Ovary (tissue), 9 donors: ENCODE data around the gene PPP1R37. TPM values are rescaled to one million over a fixed set of nuclear protein-coding genes. Genes with fewer than 3 reads are reported as not detected.

ENCODE experiments used
- DNase-seq, 5 donors: peaks; one replicate each; pipeline ENCODE4 v3.0.0-alpha.2; 2019 to 2020
- H3K27ac ChIP-seq, 2 donors: fragments of 200-600 bp; one replicate each; pipeline versions ENCODE4 v1.5.1 to v1.8.0; 2019 to 2022
- H3K27me3 ChIP-seq: fragments of 200-600 bp; one replicate; pipeline ENCODE4 v1.8.0; 2022
- H3K36me3 ChIP-seq: fragments of 200-600 bp; sonication (generic); one replicate; pipeline ENCODE4 v1.5.1; 2019
- H3K4me1 ChIP-seq: one replicate; pipeline ENCODE4 v1.8.1; 2013; ENCODE audit warnings: mild to moderate bottlenecking, moderate library complexity; ENCODE audit not compliant: insufficient read depth
- H3K4me3 ChIP-seq: fragments of 200-600 bp; sonication (generic); one replicate; pipeline ENCODE4 v1.5.1; 2017
- H3K9me3 ChIP-seq, 2 donors: fragments of 200-600 bp in 1 of 2; sonication (generic) in 1 of 2; one replicate each; pipeline versions ENCODE4 v1.5.1 to v1.8.1; 2013 to 2019; ENCODE audit warnings: mild to moderate bottlenecking in 1 of 2, moderate library complexity in 1 of 2
- CTCF ChIP-seq, 3 donors: fragments of 450-650 bp in 2 of 3; fragments of 200-600 bp in 1 of 3; IDR thresholded peaks; one replicate each; pipeline versions ENCODE4 v1.5.1 to v1.8.0; 2016 to 2022; ENCODE audit warnings: antibody characterized with exemption in 3 of 3, mild to moderate bottlenecking in 1 of 3
- EP300 ChIP-seq: sonication (generic); formaldehyde crosslinking; IDR thresholded peaks from one replicate; pipeline ENCODE4 v1.6.1; 2017; ENCODE audit warnings: antibody characterized with exemption
- POLR2A ChIP-seq: fragments of 450-650 bp; IDR thresholded peaks from one replicate; pipeline ENCODE4 v1.6.1; 2017; ENCODE audit warnings: antibody characterized with exemption, mild to moderate bottlenecking, moderate library complexity
- WGBS, 3 donors: extraction: QIAGEN DNeasy Blood & Tissue Kit in 1 of 3; methylation state at CpG; one replicate each; pipeline versions ENCODE4 v1.1.5 to v1.1.7; 2013 to 2017; 5-methylcytosine and 5-hydroxymethylcytosine counted together
- intact Hi-C, 4 donors: fragments of 100-400 bp; cut with DNase I; formaldehyde crosslinking; loops; one replicate each; pipeline versions ENCODE4 v1.11.0 to v1.15.1; 2022 to 2023
- polyA plus RNA-seq, 2 donors: library from polyadenylated mRNA; stranded (reverse); fragments of 200-250 nt in 1 of 2; fragments of 350-450 nt in 1 of 2; fragmentation: Illumina TruSeq in 1 of 2; extraction: RNeasy Lipid Tissue Mini Kit (QIAGEN cat#74804) in 1 of 2; gene quantifications; one replicate each; pipeline ENCODE4 v1.2.3, GENCODE V29; 2013 to 2014
- total RNA-seq, 7 donors: library from RNA; depleted of rRNA in 2 of 7; stranded (reverse); fragments of >200 nt in 2 of 7; fragmentation: NEBNext Ultra II Directional in 3 of 7; extraction: Animal tissue kit (Norgen Biotek cat#: 25700) in 3 of 7; gene quantifications; one replicate each; pipeline versions ENCODE4 v1.1.0 to v1.2.4, GENCODE V29; 2016 to 2023
- donor health status: DM: no; HTN: no; CAD: no; lungs with moderate emphysema.
- donor health status: DM: no; HTN: no; CAD: no.
- donor health status: Bipolar disorder and iron deficiency.
- donor health status: DM: yes; HTN: yes; CAD: no.
- donor health status: DM: no; HTN: no; CAD: no.
- donor health status: DM: yes; HTN: yes; CAD: no.

PPP1R37 gene
- total and polyA plus RNA-seq, 9 donors, result 5.5 to 28.4 (median 20.2) TPM

GRCh38 chr19:45141203-45141900, 48.4 kb downstream of the PPP1R37 start:
- intact Hi-C loops, result no loop called here
- whole genome bisulfite sequencing, 3 donors, result 93 to 95% (median 94%) methylated on average over 28 of the region's 28 CpGs
- H3K27me3 ChIP-seq, result no peaks in the 10 kb centered on the region
- DNase-seq, result no peak
- H3K36me3 ChIP-seq, result no peaks in the 10 kb centered on the region
- no peaks in the 10 kb centered on the region for H3K9me3 ChIP-seq
- no peak overlapping the region for H3K4me3 ChIP-seq
- H3K4me1 ChIP-seq, result no peaks in the 10 kb centered on the region
- H3K27ac ChIP-seq, result no peak overlapping the region
- TF ChIP-seq CTCF (IDR thresholded peaks at IDR 0.05) (no peak), EP300 (no peak), POLR2A (no peak)

GRCh38 chr19:45142016-45142725, 49.2 kb downstream of the PPP1R37 start:
- H3K36me3 ChIP-seq, result no peaks in the 10 kb centered on the region
- intact Hi-C loops, result no loop called here
- WGBS, 3 donors, result 91% methylated on average over 32 to 33 of the region's 33 CpGs

GRCh38 chr19:45142726-45143110, 49.7 kb downstream of the PPP1R37 start:
- DNase-seq, result no peak
- intact Hi-C loops, result no loop called here
- 49 to 54% (median 51%) methylated on average over 9 of the region's 9 CpGs for WGBS, 3 donors
- no peaks in the 10 kb centered on the region for H3K27me3 ChIP-seq
- H3K27ac ChIP-seq, result no peak overlapping the region
- H3K9me3 ChIP-seq, result no peaks in the 10 kb centered on the region
- H3K4me1 ChIP-seq, result no peaks in the 10 kb centered on the region
- no peak for TF ChIP-seq POLR2A
- no peak for TF ChIP-seq CTCF (IDR thresholded peaks at IDR 0.05)
- TF ChIP-seq EP300, result no peak
- H3K4me3 ChIP-seq, result no peak overlapping the region
- H3K36me3 ChIP-seq, result no peaks in the 10 kb centered on the region

More at GRCh38 chr19:45142016-45142725, 49.2 kb downstream of the PPP1R37 start:
- no peak overlapping the region for H3K27ac ChIP-seq
- H3K4me1 ChIP-seq, result no peaks in the 10 kb centered on the region
- TF ChIP-seq POLR2A (no peak), CTCF (IDR thresholded peaks at IDR 0.05) (no peak), EP300 (no peak)
- no peak for DNase-seq
- H3K9me3 ChIP-seq, result no peaks in the 10 kb centered on the region
- no peaks in the 10 kb centered on the region for H3K27me3 ChIP-seq
- H3K4me3 ChIP-seq, result no peak overlapping the region

GRCh38 chr19:45144431-45145269, 51.7 kb downstream of the PPP1R37 start:
- Histone ChIP-seq H3K27ac (no peak overlapping the region), H3K4me1 (no peaks in the 10 kb centered on the region), H3K36me3 (no peaks in the 10 kb centered on the region)

More at GRCh38 chr19:45144431-45145269, 51.7 kb downstream of the PPP1R37 start:
- H3K4me3 ChIP-seq, result no peak overlapping the region
- WGBS, 3 donors, result 92 to 94% (median 92%) methylated on average over 37 to 53 of the region's 53 CpGs
- no peak for DNase-seq
- intact Hi-C loops, result no loop called here
- H3K9me3 ChIP-seq, result no peaks in the 10 kb centered on the region
- H3K27me3 ChIP-seq, result no peaks in the 10 kb centered on the region
- no peak for TF ChIP-seq EP300
- TF ChIP-seq POLR2A, result no peak
- TF ChIP-seq CTCF (IDR thresholded peaks at IDR 0.05), result no peak
